Esophagus squamous epithelium (tissue), 4 donors: Measurements from ENCODE around the gene ZNF488.

ENCODE experiments used
- CTCF ChIP-seq, 6 experiments: fragments of 450-650 bp in 4 of 6; fragments of 200-600 bp in 2 of 6; sonication (generic) in 2 of 6; IDR thresholded peaks; one replicate each; pipeline ENCODE4 v1.5.1; 2016 to 2019; ENCODE audit warnings: antibody characterized with exemption in 6 of 6, mild to moderate bottlenecking in 4 of 6, moderate library complexity in 4 of 6
- POLR2A ChIP-seq, 4 donors: fragments of 450-650 bp; IDR thresholded peaks; one replicate each; pipeline ENCODE4 v1.6.1; 2017; ENCODE audit warnings: antibody characterized with exemption in 4 of 4, mild to moderate bottlenecking in 4 of 4, moderate library complexity in 3 of 4

- TF ChIP-seq CTCF (IDR thresholded peaks at IDR 0.05) (no peak), POLR2A (IDR thresholded peaks at IDR 0.05) (no peak)
Observed at GRCh38 chr10:47326306-47326926, 57.7 kb downstream of the ZNF488 start.
